ENCODE results near the gene TCF4. TPM values are rescaled to one million over a fixed set of nuclear protein-coding genes. Genes with fewer than 3 reads are reported as not detected.

TCF4 gene
- total RNA-seq (ENCODE audit: unreplicated experiment): 175 TPM
- long read RNA-seq, full-length matches to known transcripts: 20 of 48 reads
- long read RNA-seq, partial matches to known transcripts: 7 of 48 reads
- long read RNA-seq, other reads (novel, unspliced or antisense): 21 of 48 reads

GRCh38 chr18:55588111-55588869, at the start of gene TCF4:
TSS of gene TCF4 (minus strand) at chr18:55588192. CDS start at chr18:55587116, 1,076 bp downstream.
- H3K4me1 Mint-ChIP-seq (ENCODE audit: unreplicated experiment): peaks cover 27% of the 10 kb centered on the region
- peaks cover 2% of the 10 kb centered on the region for H3K27me3 Mint-ChIP-seq (ENCODE audit: unreplicated experiment)
- H3K27ac Mint-ChIP-seq (ENCODE audit: unreplicated experiment): peak within 1 kb of the TSS; percentile 96
- peak within 1 kb of the TSS; percentile 98 for H3K4me3 Mint-ChIP-seq (ENCODE audit: unreplicated experiment)
- DNase-seq (ENCODE audit: low spot score): peak; percentile 70
- H3K9me3 Mint-ChIP-seq (ENCODE audit: unreplicated experiment): no peaks in the 10 kb centered on the region
- TF ChIP-seq CTCF (IDR thresholded peaks at IDR 0.05; ENCODE audit: unreplicated experiment): no peak
- H3K36me3 Mint-ChIP-seq (ENCODE audit: low read depth, unreplicated experiment): peaks cover 9% of the 10 kb centered on the region

- TF ChIP-seq CTCF (IDR thresholded peaks at IDR 0.05; ENCODE audit: unreplicated experiment): no peak
- Mint-ChIP-seq H3K27ac (ENCODE audit: unreplicated experiment) (no peak overlapping the region), H3K4me3 (ENCODE audit: unreplicated experiment) (no peak overlapping the region), H3K27me3 (ENCODE audit: unreplicated experiment) (peaks cover 1% of the 10 kb centered on the region), H3K4me1 (ENCODE audit: unreplicated experiment) (no peaks in the 10 kb centered on the region), H3K9me3 (ENCODE audit: unreplicated experiment) (no peaks in the 10 kb centered on the region), H3K36me3 (ENCODE audit: low read depth, unreplicated experiment) (peaks cover 7% of the 10 kb centered on the region)
- DNase-seq (ENCODE audit: low spot score): no peak
Observed at GRCh38 chr18:55637204-55637603, 49.2 kb upstream of the TCF4 start.

- no peaks in the 10 kb centered on the region for H3K36me3 Mint-ChIP-seq (ENCODE audit: low read depth, unreplicated experiment)
- no peak for DNase-seq (ENCODE audit: low spot score)
- TF ChIP-seq CTCF (IDR thresholded peaks at IDR 0.05; ENCODE audit: unreplicated experiment): no peak
Observed at GRCh38 chr18:55635439-55635838, 47.4 kb upstream of the TCF4 start.

GRCh38 chr18:55634545-55634944, 46.6 kb upstream of the TCF4 start:
- H3K27ac Mint-ChIP-seq (ENCODE audit: unreplicated experiment): no peak overlapping the region
- no peak overlapping the region for H3K4me3 Mint-ChIP-seq (ENCODE audit: unreplicated experiment)
- no peak for DNase-seq (ENCODE audit: low spot score)
- H3K9me3 Mint-ChIP-seq (ENCODE audit: unreplicated experiment): no peaks in the 10 kb centered on the region
- no peaks in the 10 kb centered on the region for H3K27me3 Mint-ChIP-seq (ENCODE audit: unreplicated experiment)
- TF ChIP-seq CTCF (IDR thresholded peaks at IDR 0.05; ENCODE audit: unreplicated experiment): no peak
- no peaks in the 10 kb centered on the region for H3K36me3 Mint-ChIP-seq (ENCODE audit: low read depth, unreplicated experiment)
- H3K4me1 Mint-ChIP-seq (ENCODE audit: unreplicated experiment): no peaks in the 10 kb centered on the region

More at GRCh38 chr18:55635439-55635838, 47.4 kb upstream of the TCF4 start:
- Mint-ChIP-seq H3K9me3 (ENCODE audit: unreplicated experiment) (no peaks in the 10 kb centered on the region), H3K4me1 (ENCODE audit: unreplicated experiment) (no peaks in the 10 kb centered on the region), H3K27me3 (ENCODE audit: unreplicated experiment) (peaks cover under 1% of the 10 kb centered on the region), H3K27ac (ENCODE audit: unreplicated experiment) (no peak overlapping the region), H3K4me3 (ENCODE audit: unreplicated experiment) (no peak overlapping the region)

- no peaks in the 10 kb centered on the region for H3K9me3 Mint-ChIP-seq (ENCODE audit: unreplicated experiment)
Observed at GRCh38 chr18:55633032-55633431, 45.0 kb upstream of the TCF4 start.

More at GRCh38 chr18:55633032-55633431, 45.0 kb upstream of the TCF4 start:
- TF ChIP-seq CTCF (IDR thresholded peaks at IDR 0.05; ENCODE audit: unreplicated experiment): no peak
- Mint-ChIP-seq H3K36me3 (ENCODE audit: low read depth, unreplicated experiment) (no peaks in the 10 kb centered on the region), H3K27ac (ENCODE audit: unreplicated experiment) (no peak overlapping the region), H3K4me1 (ENCODE audit: unreplicated experiment) (no peaks in the 10 kb centered on the region), H3K4me3 (ENCODE audit: unreplicated experiment) (no peak overlapping the region), H3K27me3 (ENCODE audit: unreplicated experiment) (no peaks in the 10 kb centered on the region)
- DNase-seq (ENCODE audit: low spot score): no peak

Measured in endothelial cell (in vitro differentiated cells).